Spinal cord (tissue), 10 donors: Measurements from ENCODE around the gene IL17RA. TPM values are rescaled to one million over a fixed set of nuclear protein-coding genes. Genes with fewer than 3 reads are reported as not detected.

Source experiments
- DNase-seq, 6 donors: peaks; one replicate each; pipeline versions ENCODE4 v3.0.0 to v3.0.0-alpha.2; 2013 to 2015; ENCODE audit warnings: low spot score in 6 of 6, low read depth in 4 of 6
- H3K27ac ChIP-seq: one replicate; pipeline ENCODE4 v1.5.1; 2013; ENCODE audit warnings: low read depth, low read length, control low read depth
- H3K27me3 ChIP-seq: one replicate; pipeline ENCODE4 v1.6.1; 2013; ENCODE audit warnings: low read length; ENCODE audit not compliant: control insufficient read depth, insufficient read depth
- H3K36me3 ChIP-seq: one replicate; pipeline ENCODE4 v1.6.1; 2013; ENCODE audit warnings: low read length; ENCODE audit not compliant: control insufficient read depth, insufficient read depth
- H3K4me1 ChIP-seq: one replicate; pipeline ENCODE4 v1.6.1; 2013; ENCODE audit warnings: low read length; ENCODE audit not compliant: control insufficient read depth, insufficient read depth
- H3K4me3 ChIP-seq: one replicate; pipeline ENCODE4 v1.5.1; 2013; ENCODE audit warnings: low read depth, low read length, control low read depth
- H3K9me3 ChIP-seq: one replicate; pipeline ENCODE4 v1.6.1; 2013; ENCODE audit warnings: low read length; ENCODE audit not compliant: control insufficient read depth, insufficient read depth
- whole genome bisulfite sequencing: methylation state at CpG from one replicate; pipeline ENCODE4 v1.1.5; 2013; ENCODE audit warnings: missing lambda C conversion rate; ENCODE audit not compliant: insufficient coverage; 5-methylcytosine and 5-hydroxymethylcytosine counted together
- polyA plus RNA-seq, 2 donors: library from polyadenylated mRNA; unstranded; fragments of 120-200 nt; gene quantifications; one replicate each; pipeline ENCODE4 v1.2.1, GENCODE V29; 2013; ENCODE audit not compliant: insufficient read length in 2 of 2
- total RNA-seq, 2 donors: library from RNA; depleted of rRNA in 1 of 2; stranded (reverse); fragments of 120-200 nt in 1 of 2; fragments of >200 nt in 1 of 2; gene quantifications; one replicate each; pipeline versions ENCODE4 v1.2.3 to v1.2.4, GENCODE V29; 2013 to 2014
- donor health status: healthy.

Gene IL17RA
- total and polyA plus RNA-seq, 4 donors = 6.0 to 10.5 (median 7.1) TPM

DNA sequence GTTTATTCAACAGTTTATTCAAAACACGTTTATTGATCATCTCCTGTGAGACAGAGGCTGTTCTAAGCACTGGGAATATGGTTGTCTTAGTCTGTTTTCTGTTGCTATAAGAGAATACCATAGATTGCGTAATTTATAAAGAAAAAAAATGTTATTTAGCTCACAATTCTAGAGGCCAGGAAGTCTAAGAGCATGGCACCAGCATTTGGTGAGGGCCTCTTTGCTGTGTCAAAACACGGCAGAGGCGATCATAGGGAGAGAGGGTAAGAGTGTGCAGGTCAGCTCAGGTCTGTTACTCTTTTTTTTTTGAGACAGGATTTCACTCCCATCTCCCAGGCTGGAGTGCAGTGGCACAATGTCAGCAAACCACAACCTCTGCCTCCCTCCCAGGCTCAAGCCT is 5.2 kb upstream of the IL17RA start:
- no peaks in the 10 kb centered on the region for H3K9me3 ChIP-seq
- peaks cover 11% of the 10 kb centered on the region for H3K27me3 ChIP-seq
- H3K27ac ChIP-seq = no peak overlapping the region
- H3K4me3 ChIP-seq = no peak overlapping the region
- no peaks in the 10 kb centered on the region for H3K36me3 ChIP-seq
- WGBS = 90% methylated on average over 2 of the region's 4 CpGs
- peaks cover 8% of the 10 kb centered on the region for H3K4me1 ChIP-seq
- DNase-seq = no peak

DNA sequence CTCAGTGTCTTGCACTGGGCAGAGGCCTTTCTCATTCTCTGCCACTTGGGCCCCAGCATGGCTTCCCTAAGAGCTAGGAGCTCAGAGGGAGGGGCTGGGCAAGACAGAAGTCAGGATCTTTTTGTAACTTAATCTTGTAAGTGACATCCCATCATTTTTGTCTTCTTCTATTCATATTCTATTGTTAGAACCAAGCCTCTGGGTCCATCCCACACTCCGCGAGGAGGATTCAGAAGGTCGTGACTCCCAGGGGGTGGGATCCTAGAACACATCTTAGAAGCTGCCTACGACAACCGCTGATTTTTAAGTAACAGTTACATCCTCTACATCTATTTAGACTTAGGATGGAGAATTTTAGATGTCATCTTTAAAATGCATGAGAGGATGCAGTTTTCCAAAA is 1.5 kb upstream of the IL17RA start:
- peaks cover 32% of the 10 kb centered on the region for H3K27me3 ChIP-seq
- peaks cover 24% of the 10 kb centered on the region for H3K4me1 ChIP-seq

DNA sequence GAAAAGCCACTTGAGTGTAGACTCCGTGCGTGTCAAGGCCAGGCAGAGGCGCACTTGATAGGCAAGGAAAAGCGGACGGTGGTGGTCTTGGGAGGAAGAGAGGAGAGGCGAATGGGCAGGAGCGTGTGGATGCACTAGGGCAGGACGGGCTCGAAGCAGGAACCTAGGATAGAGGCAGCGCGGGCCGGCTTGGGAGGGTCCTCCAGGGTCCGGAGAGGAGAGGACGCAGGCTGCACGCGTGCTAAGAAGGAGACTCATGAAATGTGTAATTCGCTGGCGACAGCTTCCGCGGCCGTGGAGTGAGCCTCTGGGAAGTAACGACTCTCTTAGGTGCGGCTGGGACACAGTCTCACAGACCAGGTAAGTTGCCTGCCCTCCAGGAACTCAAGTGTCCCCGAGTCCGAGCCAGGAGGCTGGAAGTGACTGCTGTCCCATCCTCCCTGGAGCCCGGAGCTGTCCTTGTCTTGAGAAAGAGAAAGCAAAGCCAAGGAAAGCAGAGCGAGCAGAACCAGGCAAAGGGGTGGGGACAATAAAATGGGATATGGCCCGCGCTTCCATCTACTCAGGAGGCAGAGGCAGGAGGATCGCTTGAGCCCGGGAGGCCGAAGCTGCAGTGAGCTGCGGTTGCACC is 874 bp upstream of the IL17RA start:
- H3K27ac ChIP-seq = no peak overlapping the region
- H3K4me3 ChIP-seq = peak overlapping the region; percentile 47
- no peaks in the 10 kb centered on the region for H3K9me3 ChIP-seq
- 92% methylated on average over 29 of the region's 33 CpGs for WGBS
- peaks cover 24% of the 10 kb centered on the region for H3K4me1 ChIP-seq
- H3K27me3 ChIP-seq = peaks cover 32% of the 10 kb centered on the region
- no peaks in the 10 kb centered on the region for H3K36me3 ChIP-seq
- no peak for DNase-seq

More for the DNA sequence above, 1.5 kb upstream of the IL17RA start:
- DNase-seq = no peak
- H3K36me3 ChIP-seq = no peaks in the 10 kb centered on the region
- H3K4me3 ChIP-seq = no peak overlapping the region
- H3K9me3 ChIP-seq = no peaks in the 10 kb centered on the region
- no peak overlapping the region for H3K27ac ChIP-seq
- no CpG with 5 or more reads among the region's 5 CpGs for WGBS

DNA sequence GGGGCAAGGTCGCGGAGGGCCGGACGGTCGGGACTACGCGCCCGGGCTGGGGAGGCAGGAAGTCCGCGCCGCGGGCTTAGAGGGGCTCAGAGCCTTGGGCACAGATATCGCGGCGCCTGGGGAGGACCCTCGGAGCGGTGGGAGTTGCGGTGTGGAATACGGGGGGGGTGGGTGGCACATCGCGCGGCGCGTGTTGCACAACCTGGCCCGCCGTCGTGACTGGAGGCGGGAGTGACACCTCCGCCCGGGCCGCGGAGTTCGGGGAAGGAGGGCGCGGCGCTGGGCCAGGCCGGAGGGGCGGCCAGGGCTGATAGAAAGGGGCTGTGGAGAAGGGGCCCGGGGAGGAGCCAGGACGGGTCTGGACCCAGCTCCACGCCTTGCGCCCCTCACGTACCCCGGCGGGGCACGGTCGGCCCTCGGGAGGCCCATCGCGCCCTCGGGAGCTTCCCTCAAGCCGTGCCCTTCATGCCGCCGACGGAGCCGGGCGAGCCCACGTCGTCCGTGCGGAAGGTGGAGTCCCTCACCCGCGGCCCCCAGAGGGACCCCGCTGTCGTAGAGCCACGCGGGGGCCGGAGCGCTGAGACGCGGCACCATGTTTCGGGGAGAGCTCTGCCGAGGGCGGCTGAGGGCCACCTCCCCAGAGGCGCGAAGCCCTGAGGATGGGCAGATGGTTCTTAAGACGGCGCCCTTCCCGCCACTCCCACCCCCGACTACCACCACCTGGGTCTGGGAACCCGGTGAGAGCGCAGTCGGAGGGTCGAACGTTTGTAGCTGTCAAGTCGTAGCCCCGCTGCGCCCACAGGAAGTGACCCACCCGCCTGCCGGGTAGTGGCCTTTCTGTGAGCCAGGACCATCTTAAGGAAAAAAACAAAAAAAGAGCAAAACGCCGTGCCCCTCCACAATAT is 729 bp downstream of the IL17RA start:
- DNase-seq = no peak
- Histone ChIP-seq H3K9me3 (no peaks in the 10 kb centered on the region), H3K4me3 (peak overlapping the region; percentile 47), H3K27ac (no peak overlapping the region), H3K4me1 (peaks cover 24% of the 10 kb centered on the region), H3K27me3 (peaks cover 32% of the 10 kb centered on the region), H3K36me3 (no peaks in the 10 kb centered on the region)
- WGBS = 2% methylated on average over 86 of the region's 92 CpGs

DNA sequence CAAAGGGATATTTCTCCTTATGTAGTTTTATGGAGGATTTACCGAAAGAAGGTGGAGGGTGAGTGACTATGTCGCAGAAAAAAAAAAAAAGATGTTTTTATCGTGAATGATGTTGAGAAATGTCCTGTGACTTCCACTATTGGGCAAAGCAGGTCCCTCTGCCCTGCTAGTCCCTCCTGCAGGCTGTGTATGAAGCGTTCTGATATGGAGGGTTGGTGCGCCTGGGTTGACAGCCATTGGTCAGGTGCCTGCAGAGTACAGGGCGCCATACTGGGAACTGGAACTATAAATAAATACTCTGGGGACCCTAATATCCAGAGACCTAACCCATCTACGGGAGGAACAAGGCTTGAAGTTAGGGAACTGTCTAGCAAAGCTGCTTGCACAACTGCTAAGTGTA is 1.5 kb downstream of the IL17RA start:
- WGBS = 80% methylated on average over 4 of the region's 7 CpGs
- no peak overlapping the region for H3K4me3 ChIP-seq
- peaks cover 24% of the 10 kb centered on the region for H3K4me1 ChIP-seq
- H3K27me3 ChIP-seq = peaks cover 32% of the 10 kb centered on the region
- H3K9me3 ChIP-seq = no peaks in the 10 kb centered on the region
- no peaks in the 10 kb centered on the region for H3K36me3 ChIP-seq
- no peak overlapping the region for H3K27ac ChIP-seq
- no peak for DNase-seq

DNA sequence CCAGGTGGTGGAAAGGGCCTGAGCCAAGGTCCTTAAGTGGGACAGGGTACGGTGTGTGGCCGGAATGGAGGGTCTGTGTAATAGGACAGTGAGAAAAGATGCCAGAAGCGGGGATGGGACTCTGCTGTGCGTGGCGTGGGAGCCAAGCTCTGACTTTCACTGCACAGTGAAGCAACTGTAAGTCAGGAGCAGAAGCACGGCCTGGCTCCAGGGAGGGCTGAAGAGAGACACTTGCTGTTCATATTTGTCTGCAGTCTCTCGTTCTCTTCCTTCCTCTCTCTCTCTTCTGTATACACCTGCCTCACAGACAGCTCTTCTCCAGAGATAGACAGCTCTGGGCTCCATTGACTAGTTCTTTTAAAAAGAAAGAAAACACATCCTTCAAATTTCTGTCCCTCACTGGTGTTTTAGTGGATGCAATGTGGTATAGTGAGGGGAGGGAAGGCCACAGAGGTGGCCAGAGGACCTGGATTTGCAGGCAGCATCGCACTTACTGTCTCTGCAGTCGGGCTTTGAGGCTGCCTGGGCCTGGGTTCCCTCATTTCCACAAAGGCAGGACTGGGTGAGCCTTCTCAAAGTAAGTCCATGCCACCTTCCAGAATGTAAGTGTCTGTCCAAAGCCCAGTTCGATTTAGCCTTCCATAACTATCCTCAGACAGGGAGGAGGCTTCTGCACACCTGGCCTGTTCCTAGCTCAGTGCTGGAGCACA is 2.1 kb downstream of the IL17RA start:
- 66% methylated on average over 9 of the region's 10 CpGs for WGBS
- Histone ChIP-seq H3K4me3 (no peak overlapping the region), H3K36me3 (no peaks in the 10 kb centered on the region), H3K27me3 (peaks cover 32% of the 10 kb centered on the region), H3K27ac (no peak overlapping the region), H3K4me1 (peaks cover 24% of the 10 kb centered on the region), H3K9me3 (no peaks in the 10 kb centered on the region)
- no peak for DNase-seq

DNA sequence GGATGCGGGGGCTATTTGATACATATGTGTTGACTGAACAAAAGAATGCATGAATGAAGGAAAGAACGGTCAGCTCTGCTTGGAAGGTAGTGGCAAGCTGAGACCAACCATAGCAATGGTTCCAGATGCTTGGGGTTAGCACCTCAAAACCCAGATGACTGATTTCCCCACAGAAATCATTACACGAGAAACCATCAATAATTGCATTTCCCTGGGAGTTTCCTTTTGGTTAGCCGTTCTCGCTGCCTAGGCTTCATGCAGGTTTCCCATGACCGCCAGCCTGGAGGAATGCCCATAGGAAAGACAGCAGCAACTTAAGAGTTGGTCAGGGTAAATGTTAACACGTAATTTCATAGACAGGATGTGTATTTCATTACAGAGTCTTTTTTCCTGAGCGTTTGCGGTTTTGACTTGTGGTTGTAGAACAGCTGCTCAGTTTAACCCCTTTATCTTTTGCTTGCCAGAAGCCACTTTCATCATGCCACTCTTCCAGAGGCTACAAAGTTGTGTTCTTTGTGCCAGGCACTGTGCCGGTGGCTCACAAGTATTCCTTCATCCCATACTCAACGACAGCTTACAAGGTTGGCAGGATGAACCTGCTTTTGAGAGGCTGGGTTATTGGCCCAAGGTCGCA is 2.8 kb downstream of the IL17RA start:
- peaks cover 32% of the 10 kb centered on the region for H3K27me3 ChIP-seq

DNA sequence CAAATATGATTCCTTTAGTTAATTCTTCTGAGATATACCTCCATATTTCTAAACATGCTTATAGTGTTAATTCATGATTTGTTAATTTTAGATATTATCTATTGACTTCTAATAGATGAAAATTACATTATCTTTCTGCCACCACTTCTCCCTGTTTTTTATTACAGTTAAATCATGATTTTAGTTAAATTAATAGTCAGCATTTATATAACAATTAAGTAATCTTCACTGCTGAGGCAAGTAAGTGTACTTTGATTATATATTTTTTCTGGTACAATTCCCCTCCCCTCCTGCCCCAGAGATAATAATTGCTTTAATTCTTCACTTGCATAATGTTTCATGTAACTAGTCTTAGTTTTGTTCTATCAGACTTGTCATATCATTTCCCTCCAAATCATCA is 5.8 kb downstream of the IL17RA start:
- Histone ChIP-seq H3K27ac (no peak overlapping the region), H3K4me1 (peaks cover 9% of the 10 kb centered on the region), H3K4me3 (no peak overlapping the region), H3K27me3 (peaks cover 12% of the 10 kb centered on the region), H3K36me3 (no peaks in the 10 kb centered on the region), H3K9me3 (no peaks in the 10 kb centered on the region)
- no peak for DNase-seq

More for the DNA sequence above, 2.8 kb downstream of the IL17RA start:
- no peak for DNase-seq
- Histone ChIP-seq H3K4me1 (peaks cover 24% of the 10 kb centered on the region), H3K36me3 (no peaks in the 10 kb centered on the region), H3K9me3 (no peaks in the 10 kb centered on the region), H3K27ac (no peak overlapping the region), H3K4me3 (no peak overlapping the region)
- WGBS = 90% methylated on average over 7 of the region's 12 CpGs

DNA sequence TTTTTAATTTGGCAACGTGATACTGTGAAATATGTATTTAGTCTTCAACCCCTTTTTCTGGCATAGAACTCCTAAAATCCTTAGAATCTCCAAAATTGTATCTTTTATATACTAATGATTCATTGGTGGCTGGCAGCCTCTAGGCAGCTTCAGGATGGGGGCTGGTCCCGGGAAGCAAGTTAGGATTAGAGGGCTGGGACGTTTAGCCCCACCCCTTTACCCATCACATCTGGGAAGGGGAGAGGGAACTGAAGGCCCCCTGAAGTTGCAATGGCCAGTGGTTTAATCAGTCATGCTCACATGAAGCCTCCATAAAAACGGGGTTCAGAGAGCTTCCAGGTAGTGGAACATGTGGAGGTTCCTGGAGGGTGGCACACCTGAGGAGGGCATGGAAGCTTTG is 7.1 kb downstream of the IL17RA start:
- no peak overlapping the region for H3K27ac ChIP-seq
- no peaks in the 10 kb centered on the region for H3K4me1 ChIP-seq

More for the DNA sequence above, 7.1 kb downstream of the IL17RA start:
- Histone ChIP-seq H3K4me3 (no peak overlapping the region), H3K36me3 (no peaks in the 10 kb centered on the region), H3K27me3 (no peaks in the 10 kb centered on the region), H3K9me3 (no peaks in the 10 kb centered on the region)
- WGBS = no CpG with 5 or more reads among the region's 4 CpGs
- DNase-seq = no peak
